CD4-positive, alpha-beta T cell treated with Interleukin-6 at 100 ng/mL for 8 hours (primary cell): ENCODE data around the gene SCUBE3.

Experiments
- DNase-seq: peaks from one replicate; pipeline ENCODE4 v3.0.0-alpha.2; 2020; ENCODE audit warnings: mixed read lengths, low spot score

SCUBE3 gene

DNA sequence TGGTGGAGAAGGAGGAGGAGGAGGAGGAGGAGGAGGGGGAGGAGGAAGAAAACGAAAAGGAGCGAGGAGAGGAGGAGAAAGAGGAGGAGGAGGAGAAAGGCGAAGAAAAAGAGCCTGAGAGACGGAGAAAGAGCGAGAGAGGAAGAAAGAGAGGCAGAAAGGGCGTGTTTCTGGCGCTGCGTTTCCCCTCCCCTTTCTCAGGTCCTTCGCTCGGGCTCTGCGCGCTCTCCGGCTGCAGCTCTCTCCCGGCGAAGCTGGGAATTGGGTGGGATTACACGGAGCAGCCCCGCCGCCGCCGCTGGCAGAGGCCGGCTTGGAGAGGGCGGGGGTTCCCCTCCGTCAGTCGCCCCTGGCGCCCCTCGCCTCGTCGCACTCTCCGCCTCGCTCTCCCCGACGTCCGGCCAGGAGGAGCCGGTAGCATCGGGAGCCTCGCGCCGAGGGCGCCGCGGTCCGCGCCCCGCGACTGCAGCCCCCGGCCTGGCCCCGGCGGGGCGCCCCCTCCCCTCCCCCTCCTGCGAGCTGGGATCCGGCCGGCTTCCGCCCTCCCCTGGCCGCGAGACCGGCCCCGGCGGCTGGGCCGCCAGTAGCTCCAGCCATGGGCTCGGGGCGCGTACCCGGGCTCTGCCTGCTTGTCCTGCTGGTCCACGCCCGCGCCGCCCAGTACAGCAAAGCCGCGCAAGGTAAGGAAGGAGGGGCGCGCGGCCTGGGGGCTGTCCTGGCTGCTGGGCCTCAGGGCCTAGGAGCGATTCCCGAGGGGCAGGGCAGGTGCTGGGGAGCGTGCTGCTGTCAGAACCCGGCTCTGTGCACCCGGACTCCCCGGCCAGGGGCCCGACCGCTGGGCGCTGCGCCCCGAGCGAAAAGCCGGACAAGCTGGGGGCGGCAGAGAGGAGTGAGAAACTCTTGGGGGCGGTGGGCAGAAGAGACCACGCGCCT lies at the start of gene SCUBE3:
SCUBE3 (plus strand) TSS at position 133 of the 933 bp plus-strand sequence; CDS start at position 596, 463 bp downstream.
- no peak for DNase-seq

DNA sequence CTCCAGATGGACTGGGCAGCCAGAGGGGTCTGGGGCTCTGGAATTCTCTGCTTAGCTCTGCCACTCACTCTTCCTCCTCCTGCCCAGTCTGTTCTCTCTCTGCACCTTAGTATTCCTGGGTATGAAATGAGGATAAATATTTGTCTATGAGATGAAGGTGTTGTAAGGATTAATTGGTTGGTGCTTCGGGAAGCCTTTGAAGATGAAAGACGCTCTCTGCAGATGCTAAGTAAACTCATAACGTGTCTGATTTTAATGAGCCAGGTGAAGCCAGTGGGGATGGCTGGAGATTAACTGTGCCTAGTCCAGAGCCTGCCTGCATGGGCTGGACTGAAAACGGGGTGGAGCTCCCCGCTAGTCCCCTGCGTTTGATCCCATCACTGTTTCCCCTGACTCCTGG lies 49.5 kb upstream of the SCUBE3 start:
- no peak for DNase-seq

DNA sequence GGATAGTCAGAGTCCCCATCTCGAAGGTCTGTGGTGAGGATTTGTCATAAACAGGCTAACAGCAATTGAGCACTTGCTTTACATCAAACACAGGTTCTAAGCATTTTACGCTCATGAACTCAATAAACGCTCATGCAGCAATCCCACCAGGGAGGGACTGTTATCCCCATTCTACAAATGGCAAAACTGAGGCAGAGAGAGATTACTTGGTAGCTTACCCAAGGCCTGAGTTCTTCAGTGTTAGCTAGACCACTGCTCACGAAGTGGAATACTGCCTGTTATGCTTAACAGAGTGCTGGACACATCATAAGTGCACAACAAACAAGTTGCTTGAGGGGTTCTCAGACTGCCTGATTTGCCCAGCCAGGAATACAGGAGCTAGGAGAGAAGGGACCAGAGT lies 48.9 kb upstream of the SCUBE3 start:
- DNase-seq = no peak

DNA sequence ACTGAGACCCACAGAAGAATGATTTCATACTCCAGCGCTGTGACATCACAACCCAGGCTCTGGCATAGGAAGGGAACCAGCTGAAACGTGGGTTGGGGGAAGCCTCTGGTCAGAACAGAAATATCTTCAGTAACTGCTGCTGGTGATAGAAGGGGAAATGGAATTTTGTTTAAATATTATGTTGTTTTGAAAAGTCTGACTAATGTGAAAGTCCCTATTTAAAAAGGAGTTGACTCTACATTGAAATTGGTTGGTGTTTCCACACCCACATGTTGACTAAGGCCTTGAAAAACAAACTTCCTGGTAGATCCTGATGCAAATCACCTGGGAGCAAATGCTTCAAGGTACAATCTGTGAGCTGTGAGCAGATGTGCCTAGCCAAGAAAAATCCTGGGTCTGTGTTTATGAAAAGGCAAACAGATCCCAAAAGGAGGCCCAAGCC lies 48.1 kb upstream of the SCUBE3 start:
- DNase-seq = no peak

DNA sequence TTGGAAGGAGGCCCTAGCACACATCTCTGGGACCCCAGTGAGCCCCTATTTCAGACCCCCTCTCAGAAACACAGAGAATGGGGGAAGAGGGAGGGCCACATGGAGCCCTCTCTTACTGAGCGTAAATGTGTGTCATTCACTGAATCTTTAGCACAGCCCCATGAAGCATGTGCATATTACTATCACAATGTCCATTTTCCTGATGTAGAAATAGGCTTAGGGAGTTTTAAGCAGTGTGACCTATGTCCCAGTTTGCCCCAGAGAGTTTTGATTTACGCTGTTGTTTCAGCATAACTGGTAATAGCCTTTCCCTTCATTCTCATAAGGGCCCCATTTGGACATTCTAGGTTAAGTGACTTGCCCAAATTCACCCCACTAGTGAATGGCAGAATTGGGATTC lies 47.6 kb upstream of the SCUBE3 start:
- DNase-seq = no peak

DNA sequence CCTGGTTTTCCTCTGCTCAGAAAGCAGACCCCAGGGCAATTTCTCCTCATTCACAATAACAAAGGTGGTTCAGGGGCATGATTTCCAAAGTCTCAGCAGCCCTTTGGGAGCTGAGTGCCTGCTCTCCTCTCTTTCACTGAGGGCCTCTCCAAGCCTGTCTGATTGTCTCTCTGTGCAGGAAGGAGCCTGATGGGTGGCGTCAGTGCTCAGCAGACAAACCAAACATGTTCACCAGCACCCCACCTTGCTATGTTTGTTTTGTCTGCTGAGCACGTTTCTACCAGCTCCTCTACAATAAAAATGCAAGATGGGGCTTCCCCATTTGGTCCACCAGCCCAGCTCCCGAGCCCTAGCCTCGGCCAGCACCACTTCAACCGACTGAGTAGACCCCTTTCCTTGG lies 47.2 kb upstream of the SCUBE3 start:
- no peak for DNase-seq

DNA sequence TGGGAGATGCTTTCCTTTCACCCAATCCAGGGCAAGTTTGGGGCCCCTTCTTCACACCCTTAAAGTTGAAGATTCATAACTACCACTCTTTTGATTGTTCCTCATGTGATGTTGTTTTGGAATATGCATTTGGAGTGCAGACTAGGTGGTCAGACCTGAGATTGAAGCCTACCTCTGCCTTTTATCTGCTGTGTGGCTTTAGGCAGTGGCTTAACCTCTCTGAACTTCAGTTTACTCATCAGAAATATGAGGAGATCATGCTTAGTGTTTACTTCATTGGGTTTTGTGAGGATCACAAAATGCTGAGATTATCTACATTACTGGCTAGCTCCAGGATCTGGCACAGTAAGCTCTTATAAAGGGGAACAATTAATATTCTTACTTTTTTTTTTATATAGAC lies 46.3 kb upstream of the SCUBE3 start:
- DNase-seq = no peak

DNA sequence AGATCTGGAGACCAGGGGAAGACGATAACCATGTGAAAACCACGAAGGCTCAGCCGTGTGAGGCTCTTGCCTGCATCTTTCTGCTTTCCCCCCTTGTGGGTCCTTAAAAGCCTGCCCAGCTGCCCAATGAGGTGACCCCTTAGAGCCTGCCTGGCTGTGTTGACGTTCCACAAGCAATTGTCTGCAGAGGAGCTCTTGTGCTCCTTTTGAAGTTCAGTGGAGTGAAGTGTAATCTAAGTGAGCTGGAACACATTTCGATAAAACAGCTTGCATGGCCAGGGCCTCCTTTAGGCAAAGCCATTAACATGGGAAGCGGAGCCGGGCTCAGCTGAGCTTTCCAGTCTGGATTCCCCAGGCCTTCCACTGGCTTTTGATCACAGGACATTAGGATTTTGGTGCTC lies 45.3 kb upstream of the SCUBE3 start:
- DNase-seq = no peak

DNA sequence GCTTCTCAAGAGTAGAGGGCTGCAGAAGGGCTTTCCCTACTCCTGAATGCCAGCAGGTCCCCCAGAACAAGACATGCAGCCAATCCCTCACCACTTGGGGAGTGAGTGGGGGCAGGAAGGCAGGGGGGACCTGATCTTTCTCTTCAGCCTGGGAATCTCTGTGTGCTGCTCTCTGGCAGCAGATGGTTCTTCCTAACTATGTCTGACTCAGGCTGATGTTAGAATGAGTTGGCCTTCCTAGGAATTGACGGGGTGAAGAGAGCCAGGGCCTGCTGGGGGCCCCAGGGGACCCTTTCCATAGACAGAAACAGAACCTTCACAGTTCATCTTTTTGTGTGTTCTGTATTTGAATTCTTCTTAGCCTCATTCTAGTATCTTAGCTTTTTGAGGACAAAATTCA lies 43.6 kb upstream of the SCUBE3 start:
- DNase-seq = no peak

DNA sequence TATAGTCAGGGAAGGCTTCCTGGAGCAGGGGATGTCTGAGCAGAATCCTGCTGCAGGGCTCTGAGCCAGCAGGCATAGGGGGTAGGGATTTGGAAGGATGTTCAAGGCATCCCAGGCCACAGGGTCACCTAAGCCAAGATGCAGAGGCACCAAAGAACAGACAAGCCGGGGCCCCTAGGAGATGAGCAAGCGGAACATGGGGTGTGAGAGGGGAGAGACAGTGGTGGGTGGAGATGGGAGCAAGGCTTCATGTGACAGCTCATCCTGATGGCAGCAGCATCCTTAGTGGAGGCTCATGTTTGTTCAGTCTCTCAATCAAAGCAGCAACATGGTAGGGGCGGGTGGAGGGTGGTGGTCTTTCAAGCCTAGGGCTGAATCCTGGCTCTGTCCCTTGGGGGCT lies 42.9 kb upstream of the SCUBE3 start:
- DNase-seq = no peak

DNA sequence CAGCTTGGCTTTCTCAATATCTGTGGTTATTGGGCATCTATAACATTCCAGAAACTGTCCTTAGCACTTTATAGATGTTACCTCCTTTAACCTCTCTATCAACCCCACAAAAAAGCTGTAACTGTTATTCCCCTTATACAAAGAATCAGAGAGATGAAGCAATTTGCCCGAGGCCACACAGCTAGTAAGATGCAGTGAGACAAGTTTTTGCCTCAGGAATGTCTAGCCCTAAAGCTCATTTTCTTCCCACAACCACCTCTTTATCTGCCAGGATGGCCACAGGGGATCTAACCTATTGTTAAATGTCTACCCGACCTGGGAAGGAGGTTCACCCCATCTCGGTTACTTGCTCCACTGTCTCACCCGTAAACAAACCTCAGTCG lies 40.7 kb upstream of the SCUBE3 start:
- DNase-seq = no peak

DNA sequence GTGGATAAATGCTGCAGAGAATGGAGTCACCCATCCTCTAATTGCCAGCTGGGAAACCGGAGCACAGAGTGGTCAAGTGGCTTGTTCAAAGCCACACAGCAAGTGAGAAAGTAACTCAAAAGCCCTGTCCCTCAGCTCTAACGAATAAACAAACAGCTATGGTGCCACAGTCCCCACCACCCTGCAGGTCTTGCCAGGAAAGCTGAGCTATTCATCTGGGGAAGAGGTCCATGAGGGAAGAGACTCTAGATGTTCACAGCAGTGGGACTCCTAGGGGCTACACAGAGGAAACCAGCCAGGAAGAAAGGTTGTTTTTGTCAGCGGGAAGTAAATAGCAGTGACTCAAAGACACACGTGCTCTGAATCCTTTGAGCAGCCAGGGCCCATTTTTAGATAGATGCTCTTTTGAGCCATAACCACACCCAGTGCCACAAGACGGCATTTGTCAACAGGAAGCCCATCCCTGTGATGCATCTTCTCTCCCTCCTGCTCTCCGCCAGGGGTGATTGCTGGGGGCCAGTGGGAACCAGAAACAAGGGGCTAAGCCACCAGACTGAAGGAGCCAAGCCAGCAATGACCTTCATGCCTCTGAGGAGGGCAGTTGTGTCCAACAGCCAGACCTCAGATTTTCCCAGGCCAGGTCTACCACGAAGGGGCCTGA lies 40.2 kb upstream of the SCUBE3 start:
- no peak for DNase-seq

DNA sequence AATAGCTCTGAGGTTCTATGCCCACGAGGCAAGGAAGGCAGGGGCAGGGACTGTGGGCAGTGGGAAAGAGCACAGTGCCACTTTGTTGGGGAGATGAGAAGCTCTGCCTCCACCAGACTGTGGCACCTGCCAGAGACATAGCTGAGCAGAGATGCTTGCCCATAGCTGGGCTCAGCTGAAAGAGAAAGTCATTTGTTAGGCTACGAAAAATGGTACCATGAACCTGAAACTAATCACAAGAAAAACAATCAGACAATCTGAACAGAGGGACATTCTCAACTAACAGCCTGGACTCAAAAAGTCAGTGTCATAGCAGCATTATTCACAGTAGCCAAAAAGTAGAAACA lies 39.7 kb upstream of the SCUBE3 start:
- DNase-seq = no peak

DNA sequence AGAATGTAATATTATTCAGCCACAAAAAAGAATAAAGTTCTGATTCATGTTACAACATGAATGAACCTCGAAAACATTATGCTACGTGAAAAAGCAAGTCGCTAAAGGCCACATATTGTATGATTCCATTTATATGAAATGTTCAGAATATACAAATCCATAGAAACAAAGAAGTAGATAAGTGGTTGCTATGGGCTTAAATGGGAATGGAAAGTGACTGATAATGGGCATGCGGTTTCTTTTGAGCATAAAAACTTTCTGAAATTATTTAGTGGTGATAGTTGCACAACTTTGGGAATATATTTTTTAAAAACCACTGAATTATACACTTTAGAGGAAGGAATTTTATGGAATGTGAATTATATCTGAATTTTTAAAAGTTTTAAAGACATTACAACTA lies 39.3 kb upstream of the SCUBE3 start:
- DNase-seq = no peak

DNA sequence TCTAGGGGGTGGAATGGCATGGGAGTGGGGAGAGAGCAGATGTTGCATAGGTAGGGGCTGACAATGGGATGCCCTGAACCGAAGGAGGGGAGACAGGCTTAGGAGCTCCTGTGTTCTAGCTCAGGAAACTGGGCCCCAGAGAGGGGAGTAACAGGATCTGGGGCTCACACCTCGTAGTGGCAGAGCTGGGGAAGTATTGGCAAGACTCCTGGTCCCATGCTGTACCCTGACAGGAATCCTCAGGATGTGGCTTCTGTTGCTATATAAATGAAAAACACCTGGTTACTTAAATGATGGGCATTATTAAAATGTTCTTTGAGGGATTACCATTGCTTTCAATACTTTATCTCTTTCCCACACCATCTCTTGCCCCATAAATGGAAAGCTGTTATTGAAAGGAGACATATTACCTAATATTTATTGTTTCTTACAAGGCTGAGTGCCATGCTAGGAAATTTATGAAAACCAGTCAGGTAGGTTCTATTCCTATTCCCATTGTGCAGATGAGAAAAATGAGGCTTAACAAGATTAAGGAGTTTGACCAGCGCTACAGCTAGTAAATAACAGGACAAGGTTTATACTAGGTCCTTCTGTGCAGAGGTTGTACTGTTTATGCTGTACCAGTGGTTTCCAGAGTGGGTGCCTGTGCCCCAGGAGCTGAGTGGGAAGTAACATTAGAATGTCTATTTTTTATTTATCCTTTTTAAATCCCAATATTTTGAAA lies 37.3 kb upstream of the SCUBE3 start:
- no peak for DNase-seq

DNA sequence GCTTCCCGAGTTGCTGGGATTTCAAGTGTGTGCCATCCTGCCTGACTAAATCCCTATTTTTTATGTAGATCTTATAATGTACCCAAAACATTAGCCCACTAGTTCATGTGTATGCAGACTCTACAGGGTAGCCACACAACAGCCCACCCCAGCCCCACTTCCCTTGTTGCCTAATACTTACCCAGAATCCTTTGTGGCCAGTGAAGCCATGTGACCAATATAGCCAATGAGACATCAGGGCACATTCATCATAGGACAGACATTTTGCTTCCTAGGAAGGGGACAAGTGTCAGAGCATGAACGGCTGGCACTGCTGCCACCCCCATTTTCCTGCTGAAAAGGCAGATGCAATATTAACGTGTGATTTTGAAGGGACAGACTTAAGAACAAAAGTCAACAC lies 36.6 kb upstream of the SCUBE3 start:
- DNase-seq = no peak

DNA sequence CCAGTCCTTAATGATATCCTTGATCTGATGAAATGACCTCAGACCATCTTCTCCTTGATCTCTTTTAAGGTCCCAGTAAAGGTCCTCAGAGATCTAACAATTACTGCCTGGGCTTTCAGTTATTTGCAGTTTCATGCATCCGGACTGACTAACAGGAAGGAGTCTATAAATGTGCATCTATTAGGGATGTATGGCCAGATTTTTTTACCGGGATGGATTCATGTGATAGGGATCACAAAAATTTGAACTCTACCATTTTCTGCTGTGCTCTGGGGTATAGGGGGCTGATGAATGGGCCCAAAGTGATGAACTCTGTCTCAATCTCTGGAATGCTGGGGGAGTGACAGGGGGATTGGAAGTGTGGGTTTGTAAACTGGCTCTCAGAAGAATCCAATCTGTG lies 36.2 kb upstream of the SCUBE3 start:
- no peak for DNase-seq

DNA sequence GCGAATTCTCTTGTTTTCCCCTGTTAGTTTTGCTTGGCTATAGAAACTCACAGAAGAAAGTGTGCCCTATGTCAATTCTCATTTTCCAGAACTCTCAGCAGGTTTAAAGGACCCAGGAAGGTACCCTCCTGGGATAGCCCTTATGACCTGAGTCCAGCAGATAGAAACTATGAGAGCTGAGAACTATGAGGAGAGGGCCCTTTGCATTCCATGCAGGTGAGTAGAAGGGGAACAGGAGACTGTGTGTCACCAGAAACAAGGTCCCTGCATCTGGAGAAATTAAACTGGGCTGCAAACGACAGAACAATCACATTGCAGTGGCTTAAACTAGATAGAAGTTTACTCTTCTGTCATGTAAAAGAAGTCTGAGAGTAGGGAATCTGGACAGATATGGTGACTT lies 35.7 kb upstream of the SCUBE3 start:
- DNase-seq = no peak

DNA sequence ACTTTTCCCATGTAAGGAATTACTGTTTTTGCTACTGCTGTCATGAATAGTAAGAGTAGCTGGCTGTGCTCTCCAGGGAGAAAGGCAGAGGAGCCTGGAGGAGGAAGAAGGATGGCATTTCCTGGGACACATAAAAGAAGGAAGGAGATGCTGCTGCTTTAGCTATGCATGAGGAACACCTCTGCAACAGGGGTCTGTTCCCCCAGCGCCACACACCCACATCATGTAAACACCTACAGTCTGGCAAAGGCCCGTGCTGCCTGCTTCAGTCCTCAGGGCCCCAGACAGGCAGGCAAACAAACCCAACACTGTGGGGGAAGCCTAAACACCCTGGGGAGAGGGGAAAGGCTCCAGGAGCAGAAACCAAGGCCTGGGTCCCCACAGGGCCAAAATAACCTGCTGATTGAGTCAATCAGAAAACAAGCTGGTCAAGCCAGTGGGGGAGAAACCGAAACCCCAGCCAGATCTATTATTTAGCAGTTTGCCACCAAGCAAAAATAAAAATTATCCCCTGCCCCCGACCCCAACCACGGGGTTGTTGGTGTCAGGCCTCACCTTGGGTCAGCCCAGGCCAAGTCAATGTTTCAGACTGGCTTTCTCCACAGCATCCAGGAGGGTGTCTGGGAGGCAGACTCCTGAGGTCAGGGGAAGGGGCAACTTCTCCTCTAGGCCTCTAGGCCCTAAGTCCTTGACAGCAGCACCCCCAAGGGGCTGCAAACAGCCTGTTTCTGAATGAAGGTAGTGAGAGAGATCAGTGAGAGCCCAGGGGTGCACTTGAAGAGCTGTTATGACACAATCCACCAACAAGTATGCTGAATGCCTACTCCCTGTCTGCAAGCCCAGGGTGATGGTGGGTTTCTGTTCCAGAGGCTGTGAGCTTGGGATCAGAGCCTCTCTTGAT lies 34.6 kb upstream of the SCUBE3 start:
- no peak for DNase-seq

DNA sequence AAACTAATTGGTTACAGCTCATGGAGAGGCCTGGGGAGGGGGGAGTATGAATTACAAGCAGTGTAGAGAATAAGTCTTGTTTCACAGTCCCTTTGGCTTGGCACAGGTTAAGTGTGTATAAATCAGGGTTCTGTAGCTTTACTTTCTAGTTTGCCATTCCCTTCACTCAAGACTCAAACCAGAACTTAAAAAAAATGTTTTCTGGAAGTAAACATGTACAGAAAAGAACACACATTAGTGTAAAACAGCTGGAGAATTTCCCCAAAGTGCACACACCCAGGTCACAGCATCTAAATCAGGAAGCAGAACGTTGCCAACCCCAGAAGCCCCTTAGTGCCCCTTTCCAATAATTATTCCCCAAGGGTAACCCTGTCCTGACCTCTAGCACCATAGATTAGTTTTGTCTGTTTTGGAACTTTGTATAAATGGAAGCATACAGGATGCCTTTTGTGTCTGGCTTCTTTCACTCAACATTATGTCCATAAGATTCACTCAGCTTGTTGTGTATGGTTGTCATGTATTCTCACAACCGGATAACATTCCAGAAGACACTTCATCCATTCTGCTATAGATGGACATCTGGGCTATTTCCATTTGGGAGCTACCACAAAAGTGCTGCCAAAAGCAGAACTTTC lies 33.7 kb upstream of the SCUBE3 start:
- DNase-seq = no peak

DNA sequence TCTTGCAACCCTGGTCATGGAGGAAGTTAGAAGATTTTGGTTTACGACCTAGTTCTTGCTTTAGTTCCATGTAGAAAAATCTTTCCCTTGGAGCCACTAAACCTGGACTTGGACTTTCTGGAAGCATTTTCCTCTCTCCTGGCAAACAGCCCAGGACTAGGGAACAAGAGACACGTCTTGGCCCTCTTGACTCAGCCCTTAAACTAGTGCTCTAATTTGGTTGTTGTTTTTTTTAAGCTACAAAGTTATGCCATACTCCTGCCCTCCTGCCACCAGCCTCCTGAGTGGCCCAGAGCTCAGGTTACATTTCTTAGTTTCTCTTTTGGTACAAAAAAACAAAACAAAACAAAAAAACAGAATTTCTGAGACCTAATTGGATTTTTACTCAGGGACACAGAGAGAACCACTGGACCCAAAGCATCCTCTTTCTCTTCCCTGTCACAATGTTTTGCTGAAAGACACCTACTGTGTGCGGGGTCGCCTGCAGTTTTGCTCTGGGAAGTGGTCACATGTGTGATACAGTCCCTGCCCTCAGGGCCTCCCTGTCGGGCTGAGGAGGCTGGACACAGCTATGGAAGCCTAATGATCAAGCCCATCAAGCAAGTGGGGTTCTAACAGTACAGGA lies 32.3 kb upstream of the SCUBE3 start:
- no peak for DNase-seq
